BE2C (cell line): ENCODE measurements around the gene STXBP4.

Experiments used
- DNase-seq: peaks from one replicate; pipeline ENCODE4 v3.0.0-alpha.2; 2020
- H3K27me3 ChIP-seq: fragments of 250-450 bp; sonication (Bioruptor Pico); 2 replicates; pipeline ENCODE4 v1.5.1; 2020; ENCODE audit warnings: mild to moderate bottlenecking
- H3K36me3 ChIP-seq: fragments of 250-450 bp; sonication (Bioruptor Pico); 2 replicates; pipeline ENCODE4 v1.5.1; 2020; ENCODE audit warnings: mild to moderate bottlenecking
- H3K4me1 ChIP-seq: fragments of 250-450 bp; sonication (Bioruptor Pico); 2 replicates; pipeline ENCODE4 v1.5.1; 2020
- H3K4me3 ChIP-seq: 2 replicates; pipeline ENCODE4 v1.5.1; 2011; ENCODE audit warnings: low read depth, low read length
- H3K9me3 ChIP-seq: fragments of 250-450 bp; sonication (Bioruptor Pico); 2 replicates; pipeline ENCODE4 v1.5.1; 2020
- CTCF ChIP-seq: IDR thresholded peaks from 2 replicates; pipeline ENCODE4 v1.5.1; 2012; ENCODE audit warnings: mild to moderate bottlenecking, low read depth, low read length

Gene STXBP4

GRCh38 chr17:55093353-55093752 is 124.8 kb downstream of the STXBP4 start:
- no peaks in the 10 kb centered on the region; the same call in 1 of the 2 replicates for H3K9me3 ChIP-seq
- H3K4me1 ChIP-seq, result no peaks in the 10 kb centered on the region
- no peaks in the 10 kb centered on the region; the same call in 1 of the 2 replicates for H3K36me3 ChIP-seq
- no peak overlapping the region for H3K4me3 ChIP-seq
- DNase-seq, result no peak
- no peaks in the 10 kb centered on the region for H3K27me3 ChIP-seq
- TF ChIP-seq CTCF, result no peak

- TF ChIP-seq CTCF, result no peak
- Histone ChIP-seq H3K4me3 (no peak overlapping the region), H3K4me1 (no peaks in the 10 kb centered on the region), H3K9me3 (no peaks in the 10 kb centered on the region; the same call in 1 of the 2 replicates), H3K27me3 (no peaks in the 10 kb centered on the region), H3K36me3 (no peaks in the 10 kb centered on the region)
- DNase-seq, result no peak
Measured at GRCh38 chr17:55098765-55099164, 130.2 kb downstream of the STXBP4 start.

GRCh38 chr17:55110521-55110920 is 142.0 kb downstream of the STXBP4 start:
- DNase-seq, result no peak
- H3K9me3 ChIP-seq, result no peaks in the 10 kb centered on the region
- no peak for TF ChIP-seq CTCF
- no peaks in the 10 kb centered on the region for H3K27me3 ChIP-seq
- no peaks in the 10 kb centered on the region for H3K36me3 ChIP-seq
- no peaks in the 10 kb centered on the region for H3K4me1 ChIP-seq
- H3K4me3 ChIP-seq, result no peak overlapping the region

- Histone ChIP-seq H3K4me3 (no peak overlapping the region), H3K27me3 (no peaks in the 10 kb centered on the region), H3K4me1 (no peaks in the 10 kb centered on the region), H3K36me3 (no peaks in the 10 kb centered on the region), H3K9me3 (no peaks in the 10 kb centered on the region)
- TF ChIP-seq CTCF, result no peak
- no peak for DNase-seq
Measured at GRCh38 chr17:55114283-55114682, 145.7 kb downstream of the STXBP4 start.

GRCh38 chr17:55116440-55116914 is 147.9 kb downstream of the STXBP4 start:
- Histone ChIP-seq H3K4me1 (no peaks in the 10 kb centered on the region), H3K27me3 (no peaks in the 10 kb centered on the region), H3K4me3 (no peak overlapping the region), H3K9me3 (no peaks in the 10 kb centered on the region), H3K36me3 (no peaks in the 10 kb centered on the region)
- TF ChIP-seq CTCF, result no peak
- no peak for DNase-seq

GRCh38 chr17:55117164-55117563 is 148.6 kb downstream of the STXBP4 start:
- Histone ChIP-seq H3K9me3 (no peaks in the 10 kb centered on the region), H3K27me3 (no peaks in the 10 kb centered on the region), H3K4me3 (no peak overlapping the region), H3K36me3 (no peaks in the 10 kb centered on the region), H3K4me1 (no peaks in the 10 kb centered on the region)
- DNase-seq, result no peak
- TF ChIP-seq CTCF, result no peak
